Peyer's patch (tissue), 4 donors: ENCODE measurements around the gene ARHGAP26.

ENCODE experiments used
- POLR2A ChIP-seq, 2 donors: fragments of 450-650 bp; IDR thresholded peaks; one replicate each; pipeline ENCODE4 v1.5.1; 2017; ENCODE audit warnings: antibody characterized with exemption in 2 of 2, mild to moderate bottlenecking in 2 of 2, moderate library complexity in 2 of 2
- TF ChIP-seq, protein P1 (sequence below), 6 experiments: fragments of 450-650 bp in 4 of 6; fragments of 200-600 bp in 2 of 6; sonication (generic) in 1 of 6; IDR thresholded peaks; one replicate each; pipeline ENCODE4 v1.5.1; 2017 to 2019; ENCODE audit warnings: antibody characterized with exemption in 6 of 6, mild to moderate bottlenecking in 3 of 6, moderate library complexity in 1 of 6

DNA sequence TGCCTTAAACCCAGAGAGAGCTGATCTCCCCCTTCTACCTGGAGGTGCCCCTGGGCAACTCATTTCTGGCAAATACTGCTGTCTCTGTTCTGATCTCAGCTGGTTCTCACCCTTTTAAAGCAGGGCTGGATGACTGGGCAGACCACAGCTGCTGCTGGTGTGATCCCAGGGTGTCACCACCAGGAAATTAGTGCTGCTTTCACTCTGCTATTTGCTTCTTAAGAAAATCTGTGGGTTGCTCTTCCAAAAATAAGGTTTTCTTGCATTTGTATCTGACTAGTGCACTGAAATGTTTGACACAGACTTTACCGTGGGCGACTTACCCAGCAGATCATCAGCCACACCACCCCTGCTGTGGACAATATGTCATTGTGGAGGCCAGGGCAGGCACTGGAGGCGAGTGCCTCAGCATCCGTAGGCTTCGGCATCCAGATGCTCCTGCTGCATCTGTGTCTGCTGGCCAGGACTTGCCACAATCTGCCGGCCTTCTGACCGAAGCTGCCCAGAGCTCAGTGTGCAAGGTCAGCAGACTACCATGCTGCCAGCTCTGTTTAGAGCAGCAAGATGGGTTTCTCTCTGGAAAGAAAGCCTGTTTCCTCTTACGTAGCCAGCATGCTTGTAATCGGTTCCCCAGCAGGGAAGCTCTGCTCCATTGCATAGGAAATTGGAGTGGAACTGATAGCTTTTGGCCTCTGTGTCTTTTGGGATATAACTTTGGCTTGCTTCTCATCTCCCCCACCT, 13.6 kb downstream of the ARHGAP26 start:
- no peak for TF ChIP-seq POLR2A (IDR thresholded peaks at IDR 0.05)
- TF ChIP-seq, protein P1, sequence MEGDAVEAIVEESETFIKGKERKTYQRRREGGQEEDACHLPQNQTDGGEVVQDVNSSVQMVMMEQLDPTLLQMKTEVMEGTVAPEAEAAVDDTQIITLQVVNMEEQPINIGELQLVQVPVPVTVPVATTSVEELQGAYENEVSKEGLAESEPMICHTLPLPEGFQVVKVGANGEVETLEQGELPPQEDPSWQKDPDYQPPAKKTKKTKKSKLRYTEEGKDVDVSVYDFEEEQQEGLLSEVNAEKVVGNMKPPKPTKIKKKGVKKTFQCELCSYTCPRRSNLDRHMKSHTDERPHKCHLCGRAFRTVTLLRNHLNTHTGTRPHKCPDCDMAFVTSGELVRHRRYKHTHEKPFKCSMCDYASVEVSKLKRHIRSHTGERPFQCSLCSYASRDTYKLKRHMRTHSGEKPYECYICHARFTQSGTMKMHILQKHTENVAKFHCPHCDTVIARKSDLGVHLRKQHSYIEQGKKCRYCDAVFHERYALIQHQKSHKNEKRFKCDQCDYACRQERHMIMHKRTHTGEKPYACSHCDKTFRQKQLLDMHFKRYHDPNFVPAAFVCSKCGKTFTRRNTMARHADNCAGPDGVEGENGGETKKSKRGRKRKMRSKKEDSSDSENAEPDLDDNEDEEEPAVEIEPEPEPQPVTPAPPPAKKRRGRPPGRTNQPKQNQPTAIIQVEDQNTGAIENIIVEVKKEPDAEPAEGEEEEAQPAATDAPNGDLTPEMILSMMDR (IDR thresholded peaks at IDR 0.05), result no peak
